Chondrocyte (in vitro differentiated cells): ENCODE data around the gene GLIPR1L2. TPM values are rescaled to one million over a fixed set of nuclear protein-coding genes. Genes with fewer than 3 reads are reported as not detected.
A peak's percentile ranks its signal among the peaks of the same experiment; 100 is the strongest.
"Not testable (repeated sequence)": the region's sequence is repeated elsewhere in the genome, so short reads cannot be mapped to it uniquely, and the experiment has no call there.

ENCODE experiments used
- DNase-seq: peaks from one replicate; pipeline ENCODE4 v3.0.0; 2021; ENCODE audit warnings: mixed read lengths, low spot score
- H3K27ac Mint-ChIP-seq: one replicate; pipeline ENCODE4 v1.8.0; 2021; ENCODE audit warnings: mild to moderate bottlenecking, moderate library complexity, mixed read lengths; ENCODE audit not compliant: unreplicated experiment
- H3K27me3 Mint-ChIP-seq: 2 replicates; pipeline ENCODE4 v1.8.0; 2021; ENCODE audit warnings: low read depth, mixed read lengths
- H3K36me3 Mint-ChIP-seq: 2 replicates; pipeline ENCODE4 v1.8.0; 2021; ENCODE audit warnings: low read depth, mixed read lengths
- H3K4me1 Mint-ChIP-seq: 2 replicates; pipeline ENCODE4 v1.8.0; 2021; ENCODE audit warnings: low read depth, mild to moderate bottlenecking, mixed read lengths
- H3K4me3 Mint-ChIP-seq: one replicate; pipeline ENCODE4 v1.8.0; 2021; ENCODE audit warnings: mild to moderate bottlenecking, moderate library complexity, mixed read lengths; ENCODE audit not compliant: unreplicated experiment
- H3K9me3 Mint-ChIP-seq: 2 replicates; pipeline ENCODE4 v1.8.0; 2021; ENCODE audit warnings: low read depth, mixed read lengths
- CTCF ChIP-seq: fragments of 200-600 bp; sonication (generic); IDR thresholded peaks from 2 replicates; pipeline ENCODE4 v1.5.0; 2021; ENCODE audit warnings: antibody characterized with exemption, mild to moderate bottlenecking, moderate library complexity
- total RNA-seq: library from RNA; stranded (reverse); gene quantifications from 3 replicates; pipeline ENCODE4 v1.2.1, GENCODE V29; 2021

GLIPR1L2 gene
- total RNA-seq, 1 donor from 2014 or later = 0.65 TPM

DNA sequence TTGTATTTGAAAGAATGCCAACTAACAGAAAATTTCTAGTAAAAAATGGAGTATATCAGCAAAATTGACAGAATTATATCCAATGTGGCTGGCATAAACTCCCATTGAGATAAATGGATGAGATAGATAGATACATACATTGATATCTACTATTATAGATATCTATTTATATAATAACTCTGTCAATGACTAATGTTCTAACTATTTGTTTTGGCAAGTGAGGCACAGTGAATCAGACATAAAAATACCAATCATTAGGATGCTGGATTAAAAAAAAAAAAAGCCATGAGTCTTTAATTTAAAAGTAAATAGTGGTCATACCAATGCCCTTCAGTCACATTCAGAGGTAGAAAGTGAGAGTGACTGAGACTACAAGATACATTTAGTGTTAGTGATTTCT lies 56.0 kb downstream of the GLIPR1L2 start:
- peaks cover 2% of the 10 kb centered on the region for H3K9me3 Mint-ChIP-seq
- H3K27ac Mint-ChIP-seq = peak overlapping the region; percentile 17
- H3K27me3 Mint-ChIP-seq = no peaks in the 10 kb centered on the region
- no peaks in the 10 kb centered on the region for H3K36me3 Mint-ChIP-seq
- DNase-seq = no peak
- peaks cover 40% of the 10 kb centered on the region for H3K4me1 Mint-ChIP-seq
- TF ChIP-seq CTCF = no peak
- H3K4me3 Mint-ChIP-seq = no peak overlapping the region

GRCh38 chr12:75447691-75448393 lies 57.0 kb downstream of the GLIPR1L2 start:
- no peak for TF ChIP-seq CTCF
- H3K4me3 Mint-ChIP-seq = no peak overlapping the region
- H3K27ac Mint-ChIP-seq = no peak overlapping the region
- no peaks in the 10 kb centered on the region for H3K27me3 Mint-ChIP-seq
- peaks cover 2% of the 10 kb centered on the region for H3K9me3 Mint-ChIP-seq
- peaks cover 43% of the 10 kb centered on the region for H3K4me1 Mint-ChIP-seq
- DNase-seq = no peak
- no peaks in the 10 kb centered on the region for H3K36me3 Mint-ChIP-seq

DNA sequence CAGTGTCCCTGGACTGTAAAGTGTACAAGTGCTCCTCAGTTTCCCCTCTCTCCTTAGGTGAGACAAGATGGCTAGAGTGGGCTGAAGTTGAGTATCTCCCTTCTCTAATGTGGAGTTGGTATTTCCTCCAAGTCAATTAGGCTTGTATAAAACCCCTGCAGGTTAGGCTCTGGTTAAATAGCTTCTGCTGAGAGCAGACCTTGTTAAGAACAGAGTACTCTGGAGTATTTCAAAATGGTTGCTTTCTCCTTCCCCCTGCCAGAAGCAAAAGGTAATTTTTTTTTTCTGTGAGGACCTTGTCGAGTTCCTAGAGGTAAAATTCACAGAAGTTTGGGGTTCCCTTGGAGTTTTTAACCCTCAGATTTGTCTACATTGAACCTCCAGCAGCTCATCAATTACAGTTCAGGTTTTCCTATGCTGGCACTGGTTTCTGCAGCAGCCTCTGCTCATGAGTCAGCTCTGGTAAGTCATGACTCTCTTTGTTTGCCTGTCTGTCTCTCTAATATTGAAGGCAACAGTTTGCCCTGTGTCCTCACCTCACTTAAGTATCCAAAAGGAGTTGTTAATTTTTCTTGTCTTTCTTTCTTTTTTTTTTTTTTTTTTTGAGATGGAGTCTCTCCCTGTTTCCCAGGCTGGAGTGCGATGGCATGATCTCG lies 61.9 kb downstream of the GLIPR1L2 start:
- Mint-ChIP-seq H3K27me3 (no peaks in the 10 kb centered on the region), H3K4me3 (no peak overlapping the region), H3K4me1 (peaks cover 5% of the 10 kb centered on the region), H3K9me3 (peaks cover 6% of the 10 kb centered on the region), H3K36me3 (no peaks in the 10 kb centered on the region), H3K27ac (no peak overlapping the region)
- no peak for DNase-seq
- no peak for TF ChIP-seq CTCF

GRCh38 chr12:75455839-75456238 lies 65.0 kb downstream of the GLIPR1L2 start:
- no peak for DNase-seq
- peaks cover 11% of the 10 kb centered on the region for H3K9me3 Mint-ChIP-seq
- peaks cover 5% of the 10 kb centered on the region for H3K4me1 Mint-ChIP-seq
- no peaks in the 10 kb centered on the region for H3K36me3 Mint-ChIP-seq
- H3K27me3 Mint-ChIP-seq = no peaks in the 10 kb centered on the region
- TF ChIP-seq CTCF = no peak
- H3K27ac Mint-ChIP-seq = no peak overlapping the region
- H3K4me3 Mint-ChIP-seq = no peak overlapping the region

- Mint-ChIP-seq H3K27me3 (no peaks in the 10 kb centered on the region), H3K4me3 (no peak overlapping the region), H3K27ac (no peak overlapping the region), H3K4me1 (peaks cover 5% of the 10 kb centered on the region), H3K9me3 (peaks cover 11% of the 10 kb centered on the region), H3K36me3 (no peaks in the 10 kb centered on the region)
- TF ChIP-seq CTCF = no peak
- DNase-seq = no peak
Observed at GRCh38 chr12:75457191-75457590, 66.3 kb downstream of the GLIPR1L2 start.

GRCh38 chr12:75457866-75458265 lies 67.0 kb downstream of the GLIPR1L2 start:
- H3K27me3 Mint-ChIP-seq, H3K4me3 Mint-ChIP-seq, H3K4me1 Mint-ChIP-seq, H3K27ac Mint-ChIP-seq, H3K36me3 Mint-ChIP-seq, DNase-seq: not testable (repeated sequence)
- peaks cover 16% of the 10 kb centered on the region for H3K9me3 Mint-ChIP-seq
